Activated CD8-positive, alpha-beta memory T cell treated with anti-CD3 and anti-CD28 coated beads, Interleukin-2, amount 50 U/mL, for 1 hour (primary cell): Measurements from ENCODE around the gene UPF1.

Experiments used
- DNase-seq: peaks from one replicate; pipeline ENCODE4 v3.0.0-alpha.2; 2020; ENCODE audit errors: extremely low read depth

Gene UPF1

DNA sequence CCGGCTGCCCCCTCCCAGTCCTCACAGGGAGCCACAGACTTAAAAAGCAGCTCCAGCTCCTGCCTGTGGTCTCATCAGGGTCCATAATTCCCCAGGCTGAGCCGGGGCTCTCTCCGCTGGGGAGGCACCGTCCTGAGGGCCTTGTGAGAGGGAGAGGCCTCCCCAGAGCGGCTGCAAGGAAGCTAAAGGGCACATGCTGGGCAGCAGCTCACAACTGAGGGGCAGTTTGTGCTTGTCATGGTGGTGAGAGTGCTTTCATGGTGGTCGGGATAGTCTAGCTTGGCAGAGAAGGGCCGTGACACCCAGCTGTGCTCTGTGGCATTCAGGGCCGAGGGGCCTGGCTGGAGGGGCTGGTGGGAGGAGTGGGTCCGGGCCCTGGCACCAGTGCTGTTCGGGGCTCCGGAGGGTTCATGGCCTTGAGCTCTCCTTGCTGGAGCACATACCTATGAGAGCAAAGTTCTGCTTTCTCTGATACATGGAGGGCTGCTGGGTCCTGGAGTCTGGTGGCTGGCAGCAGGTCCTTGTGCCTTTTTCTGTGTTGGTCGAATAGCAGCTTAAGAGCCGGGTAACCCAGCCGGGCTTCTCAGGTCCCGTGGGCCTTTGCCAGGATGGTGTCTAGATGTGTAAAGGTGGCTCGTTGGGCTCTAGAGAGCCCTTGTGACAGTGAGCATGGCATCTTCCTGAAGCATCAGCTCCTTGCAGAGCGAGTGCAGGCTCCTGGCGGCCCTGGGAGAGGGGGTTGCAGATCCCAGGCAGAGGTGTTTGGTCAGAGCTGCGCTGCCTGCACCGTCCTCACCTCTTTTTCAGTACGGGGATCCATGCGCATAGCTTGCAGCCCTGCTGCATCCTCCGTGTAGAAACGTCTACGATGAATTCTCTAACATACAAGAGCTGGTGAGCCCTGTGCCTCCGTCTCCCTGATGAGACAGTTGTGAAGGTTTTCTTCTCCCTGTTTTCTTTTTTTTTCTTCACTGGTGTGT, 8.8 kb downstream of the UPF1 start:
- no peak for DNase-seq

- no peak for DNase-seq
Observed at GRCh38 chr19:18841400-18841799, 9.6 kb downstream of the UPF1 start.

- DNase-seq = no peak
Observed at GRCh38 chr19:18842166-18842565, 10.4 kb downstream of the UPF1 start.

DNA sequence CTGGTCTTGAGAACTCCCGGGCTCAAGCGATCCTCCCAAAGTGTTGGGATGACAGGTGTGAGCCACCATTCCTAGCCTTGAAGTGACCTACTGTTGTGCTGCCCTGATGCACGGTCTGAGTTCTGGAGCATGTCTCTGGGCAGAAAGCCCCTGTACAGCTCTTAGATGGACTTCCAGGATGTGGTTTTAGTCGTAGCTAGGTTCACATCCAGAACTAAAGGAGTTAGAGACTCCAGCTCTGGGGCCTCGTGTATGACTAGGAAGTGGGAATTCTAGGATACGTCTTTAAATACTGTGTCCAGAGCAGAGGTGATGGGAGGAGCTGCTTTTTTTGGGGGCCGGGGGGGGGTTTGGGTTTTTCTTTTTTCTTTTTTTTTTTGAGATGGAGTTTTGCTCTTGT, 12.2 kb downstream of the UPF1 start:
- no peak for DNase-seq

DNA sequence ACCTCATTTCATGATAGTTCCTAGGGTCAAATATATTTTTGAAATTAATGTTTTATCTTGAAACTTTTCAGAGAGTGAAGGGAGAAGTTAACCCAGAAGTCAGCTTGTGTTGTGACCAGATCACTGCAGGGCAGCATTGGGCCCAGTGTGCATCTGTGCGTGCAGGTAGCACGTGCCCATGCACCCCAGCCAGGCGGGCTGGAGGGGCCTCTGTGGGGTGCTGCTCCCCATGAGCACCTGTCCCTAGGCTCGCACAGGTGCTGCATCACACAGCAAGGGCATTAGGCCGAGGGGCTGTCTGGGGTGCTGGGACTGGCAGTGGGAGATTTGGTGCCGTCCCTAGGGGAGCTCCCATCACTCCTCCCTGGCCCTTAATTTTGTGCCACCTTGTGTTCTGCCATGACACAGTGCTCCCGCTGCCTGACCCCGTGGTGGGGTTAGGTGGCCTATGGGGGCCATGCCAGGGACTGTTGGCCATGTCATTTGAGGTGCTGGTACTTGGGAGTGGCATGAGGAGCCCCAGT, 13.1 kb downstream of the UPF1 start:
- no peak for DNase-seq

GRCh38 chr19:18845961-18846360, 14.2 kb downstream of the UPF1 start:
- DNase-seq = no peak

DNA sequence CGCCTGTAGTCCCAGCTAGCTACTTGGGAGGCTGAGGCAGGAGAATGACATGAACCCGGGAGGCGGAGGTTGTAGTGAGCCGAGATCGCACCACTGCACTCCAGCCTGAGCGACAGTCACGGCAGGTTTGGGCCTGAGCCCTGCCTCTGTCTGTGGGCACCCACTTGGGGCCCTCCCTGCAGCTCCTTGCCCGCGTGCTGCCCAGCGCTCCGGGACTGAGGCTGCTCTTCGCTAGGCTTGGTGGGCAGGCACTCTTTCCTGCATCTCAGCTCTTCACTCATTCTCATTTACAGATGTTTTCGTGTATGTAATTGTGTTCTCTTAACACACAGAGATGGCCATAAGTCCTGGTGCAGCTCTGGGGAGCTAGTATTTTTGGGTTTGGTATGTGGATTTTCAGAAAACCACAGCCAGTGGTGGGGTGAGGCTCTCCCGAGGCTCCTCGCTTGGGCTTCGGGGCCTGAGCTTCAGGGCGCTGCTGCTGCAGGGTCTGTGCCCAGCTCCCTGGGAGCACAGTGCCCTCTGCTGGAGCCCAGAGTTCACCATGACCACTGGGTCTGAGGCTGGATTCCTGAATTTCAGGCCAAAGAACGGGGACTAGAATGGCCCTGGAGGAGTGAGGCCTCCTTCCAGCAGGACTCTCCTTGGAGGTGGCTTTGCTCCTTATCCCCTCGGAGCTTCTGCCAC, 15.2 kb downstream of the UPF1 start:
- no peak for DNase-seq

DNA sequence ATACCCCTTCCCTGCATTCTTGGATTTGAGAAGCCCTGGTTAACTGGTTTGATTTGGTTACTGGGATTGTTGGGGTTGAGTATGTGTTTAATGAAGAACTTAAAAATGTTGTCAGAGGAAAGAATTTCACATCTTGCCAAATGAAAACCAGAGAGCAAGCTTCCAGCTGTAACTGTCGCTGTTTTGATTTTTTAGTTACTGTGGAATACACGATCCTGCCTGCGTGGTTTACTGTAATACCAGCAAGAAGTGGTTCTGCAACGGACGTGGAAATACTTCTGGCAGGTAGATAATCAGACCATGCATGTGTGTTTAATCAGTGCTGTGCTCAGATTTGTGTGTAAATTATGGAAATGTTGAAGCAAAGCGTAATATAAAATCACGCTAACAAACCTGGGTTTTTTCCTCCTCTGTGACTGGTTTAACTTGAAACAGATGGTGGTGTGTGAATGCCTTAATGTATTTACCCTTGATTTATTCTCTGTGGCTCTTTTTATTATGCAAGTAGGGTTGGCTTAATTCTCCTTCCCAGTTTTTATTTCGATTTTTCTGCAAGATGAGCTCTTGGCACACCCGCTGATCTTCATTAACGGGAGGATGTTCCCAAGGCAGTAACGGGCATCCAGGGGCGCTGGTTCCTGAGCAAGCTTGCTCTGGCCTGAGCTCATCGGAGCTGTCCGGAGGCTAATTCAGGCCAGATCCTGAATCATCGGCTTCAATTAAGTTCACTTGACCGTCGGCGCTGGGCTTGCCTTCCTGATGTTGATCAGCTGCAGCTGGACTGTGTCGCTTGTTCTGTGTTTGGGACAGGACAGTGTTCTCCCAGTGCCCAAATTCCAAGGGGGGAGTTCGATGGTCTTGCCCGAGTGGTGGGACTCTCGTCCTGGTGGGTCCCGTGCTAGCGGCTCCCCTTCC, 16.0 kb downstream of the UPF1 start:
- DNase-seq = no peak

DNA sequence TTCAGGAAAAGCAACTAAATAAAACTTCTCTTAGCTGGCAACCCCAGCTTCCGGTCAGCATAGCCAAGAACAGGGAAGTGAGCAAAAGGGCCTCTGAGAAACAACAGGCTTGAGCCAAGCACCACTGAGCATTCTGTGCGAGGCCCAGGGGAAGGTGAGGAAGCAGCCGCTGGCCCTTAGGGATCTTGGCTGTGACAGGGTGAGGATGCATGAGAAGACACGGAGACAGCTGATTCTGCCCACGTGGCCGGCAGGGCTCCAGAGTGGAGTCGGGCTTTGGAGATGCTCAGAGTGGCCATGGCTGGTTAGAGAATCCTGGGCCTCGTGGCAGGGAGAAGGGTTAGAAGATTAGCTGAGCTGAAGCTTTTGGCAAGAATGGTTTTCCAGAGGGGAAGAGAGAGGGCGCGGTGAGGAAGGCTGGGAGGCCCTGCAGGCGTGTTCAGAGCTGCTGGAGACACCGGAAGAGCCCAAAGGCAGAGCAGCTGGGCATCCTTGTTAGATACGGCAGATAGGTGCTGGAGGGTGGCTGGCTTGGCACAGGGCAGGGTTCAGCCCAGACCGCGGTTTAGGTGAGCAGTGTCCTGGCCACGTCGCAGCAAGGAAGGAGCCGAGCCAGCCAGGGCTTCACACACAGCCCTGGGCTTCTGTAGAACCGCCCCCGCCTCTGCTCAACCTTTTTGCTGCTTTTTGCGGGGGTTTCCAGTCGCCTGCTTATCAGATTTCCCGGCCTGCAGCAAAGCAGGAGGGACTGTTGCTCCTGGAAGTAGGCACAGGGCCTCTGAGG, 17.3 kb downstream of the UPF1 start:
- DNase-seq = no peak

GRCh38 chr19:18849838-18850400, 18.2 kb downstream of the UPF1 start:
- no peak for DNase-seq

DNA sequence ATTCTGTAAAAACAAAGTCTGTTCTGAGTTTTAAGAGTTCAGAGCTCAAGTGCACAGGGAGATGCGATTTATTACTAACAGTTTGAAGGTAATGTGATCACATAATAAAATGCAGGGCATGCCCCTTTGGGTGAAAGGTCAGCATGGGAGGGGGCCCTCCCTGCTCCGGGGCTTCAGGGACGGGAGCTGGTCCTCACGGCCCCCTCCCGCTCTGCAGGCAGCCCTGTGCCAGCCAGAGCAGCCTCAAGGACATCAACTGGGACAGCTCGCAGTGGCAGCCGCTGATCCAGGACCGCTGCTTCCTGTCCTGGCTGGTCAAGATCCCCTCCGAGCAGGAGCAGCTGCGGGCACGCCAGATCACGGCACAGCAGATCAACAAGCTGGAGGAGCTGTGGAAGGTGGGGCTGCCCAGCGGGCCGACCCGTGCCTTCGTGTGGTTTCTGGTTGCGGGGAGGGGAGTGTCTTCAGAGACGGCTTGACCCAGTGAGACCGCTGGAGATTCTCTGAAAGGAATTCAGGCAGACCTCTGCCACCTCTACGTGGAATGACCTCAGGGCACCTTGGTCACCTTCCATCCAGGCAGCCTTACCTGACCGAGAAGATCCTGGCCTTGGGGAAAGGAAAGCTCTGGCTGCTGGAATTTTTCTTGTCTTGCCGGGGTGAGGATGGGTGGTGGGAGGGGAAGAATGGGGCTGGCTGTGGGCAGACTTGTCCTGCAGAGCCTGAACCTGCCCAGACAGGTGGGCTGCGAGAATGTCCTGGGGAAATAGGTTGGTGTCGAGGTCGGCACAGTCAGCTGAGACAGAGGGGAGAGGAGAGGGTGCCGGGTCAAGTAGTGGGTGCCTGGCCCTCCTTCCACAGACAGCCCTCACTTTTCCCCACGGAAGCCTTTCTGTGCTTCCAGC, 19.0 kb downstream of the UPF1 start:
- DNase-seq = no peak

GRCh38 chr19:18851673-18852325, 20.0 kb downstream of the UPF1 start:
- no peak for DNase-seq

DNA sequence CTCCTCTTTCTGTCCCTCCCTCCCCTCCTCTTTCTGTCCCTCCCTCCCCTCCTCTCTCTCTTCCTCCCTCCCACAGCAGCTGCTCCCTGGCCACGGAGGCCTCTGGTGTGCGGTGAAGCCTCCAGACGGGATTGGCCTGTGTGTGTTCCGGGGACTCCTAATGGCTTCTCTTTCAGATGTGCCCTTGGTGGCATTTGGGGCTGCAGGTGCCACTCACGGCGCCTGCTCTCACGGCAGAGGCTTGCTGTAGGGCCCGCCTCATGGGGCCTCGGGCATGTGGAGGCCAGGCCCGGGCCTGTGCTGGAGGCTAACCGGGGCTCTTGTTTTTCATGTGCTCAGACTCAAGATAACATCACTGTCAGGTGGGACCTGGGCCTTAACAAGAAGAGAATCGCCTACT, 20.9 kb downstream of the UPF1 start:
- DNase-seq = no peak

- DNase-seq = no peak
Observed at GRCh38 chr19:18853755-18854427, 22.1 kb downstream of the UPF1 start.

- no peak for DNase-seq
Observed at GRCh38 chr19:18854982-18855381, 23.2 kb downstream of the UPF1 start.

DNA sequence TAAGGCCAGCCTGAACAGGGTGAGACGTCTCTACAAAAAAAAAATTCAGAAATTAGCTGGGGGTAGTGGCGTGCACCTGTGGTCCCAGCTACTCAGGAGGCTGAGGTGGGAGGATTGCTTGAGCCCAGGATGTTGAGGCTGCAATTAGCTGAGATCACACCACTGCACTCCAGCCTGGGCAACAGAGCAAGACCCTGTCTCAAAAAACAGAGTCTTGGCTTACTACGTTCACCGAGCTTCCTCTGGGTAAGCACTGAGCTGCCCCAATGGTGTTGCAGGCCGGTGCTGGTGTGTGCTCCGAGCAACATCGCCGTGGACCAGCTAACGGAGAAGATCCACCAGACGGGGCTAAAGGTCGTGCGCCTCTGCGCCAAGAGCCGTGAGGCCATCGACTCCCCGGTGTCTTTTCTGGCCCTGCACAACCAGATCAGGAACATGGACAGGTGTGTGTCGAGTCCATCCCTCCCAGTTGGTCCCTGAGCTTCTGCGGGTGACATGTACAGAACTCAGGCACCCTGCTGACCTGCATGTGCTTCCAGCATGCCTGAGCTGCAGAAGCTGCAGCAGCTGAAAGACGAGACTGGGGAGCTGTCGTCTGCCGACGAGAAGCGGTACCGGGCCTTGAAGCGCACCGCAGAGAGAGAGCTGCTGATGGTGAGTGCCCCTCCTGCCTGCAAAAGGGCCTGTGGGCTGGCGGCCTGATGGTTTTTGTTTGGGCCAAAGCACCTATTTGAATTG, 24.1 kb downstream of the UPF1 start:
- DNase-seq = no peak

DNA sequence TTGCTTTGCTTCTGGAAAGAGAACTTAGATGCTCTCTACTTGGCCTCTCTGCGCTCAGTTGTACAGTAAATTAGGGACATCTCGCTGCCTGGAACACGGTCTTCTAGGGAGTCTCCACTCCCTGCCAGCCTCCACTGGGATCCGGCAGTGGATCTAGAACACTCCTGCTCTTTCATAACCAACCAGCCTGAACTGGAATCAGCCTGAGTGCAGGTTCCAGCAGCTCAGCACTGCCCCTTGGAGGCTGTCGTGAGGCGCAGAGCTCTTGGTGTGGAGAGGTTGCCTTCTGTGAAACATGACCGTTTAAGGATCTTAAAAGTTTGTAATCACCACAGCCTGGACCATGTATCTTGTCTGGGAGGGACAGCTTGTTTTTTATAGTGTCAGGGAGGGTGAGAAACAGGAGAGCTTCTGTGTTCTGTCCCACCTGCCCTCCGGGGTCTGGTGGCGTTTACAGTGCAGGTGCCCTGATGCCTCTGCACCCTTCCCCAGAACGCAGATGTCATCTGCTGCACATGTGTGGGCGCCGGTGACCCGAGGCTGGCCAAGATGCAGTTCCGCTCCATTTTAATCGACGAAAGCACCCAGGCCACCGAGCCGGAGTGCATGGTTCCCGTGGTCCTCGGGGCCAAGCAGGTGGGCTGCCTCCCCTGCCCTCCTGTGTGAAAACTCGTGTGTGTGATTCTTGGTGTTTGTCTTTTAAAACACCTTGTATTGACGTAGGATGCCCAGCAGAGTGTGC, 24.8 kb downstream of the UPF1 start:
- no peak for DNase-seq
